ENCODE measurements around the gene GRK5.
A peak's percentile ranks its signal among the peaks of the same experiment; 100 is the strongest.

The GRK5 gene

GRCh38 chr10:119359025-119359424 is 151.7 kb downstream of the GRK5 start:
- Histone ChIP-seq H3K14ac (ENCODE audit: low read length in 2 of 2) (no peak overlapping the region), H4K91ac (ENCODE audit: low read length) (no peak overlapping the region), H2BK5ac (ENCODE audit: low read depth, low read length, poor library complexity, severe bottlenecking) (no peak overlapping the region), H2AFZ (ENCODE audit: low read depth, low read length) (no peak overlapping the region), H3K79me1 (replicated peaks; ENCODE audit: low read length, poor library complexity, severe bottlenecking) (peaks cover 10% of the 10 kb centered on the region), H2BK12ac (ENCODE audit: low read length in 2 of 2) (no peak overlapping the region), H3K36me3 (ENCODE audit: control insufficient read depth in 1 of 2, insufficient read depth in 2 of 2, low read depth in 1 of 2, low read length in 2 of 2) (peaks cover 0 to 6% of the 10 kb centered on the region in 2 experiments), H3K9me3 (ENCODE audit: control insufficient read depth, low read length) (peaks cover 10% of the 10 kb centered on the region), H3K4me3 (ENCODE audit: insufficient read depth in 1 of 2, low read depth in 1 of 2, low read length in 2 of 2) (no peak overlapping the region), H3K4ac (ENCODE audit: low read depth in 1 of 2, low read length in 2 of 2) (no peak overlapping the region), H4K8ac (ENCODE audit: low read length) (no peak overlapping the region), H2AK5ac (ENCODE audit: low read length, severe bottlenecking) (no peak overlapping the region), H3K9ac (ENCODE audit: low read length) (no peak overlapping the region), H3K27ac (ENCODE audit: low read length, poor library complexity, severe bottlenecking) (no peak overlapping the region), H3K18ac (ENCODE audit: low read depth in 1 of 2, low read length in 2 of 2) (no peak overlapping the region), H2BK120ac (ENCODE audit: low read depth, low read length) (no peak overlapping the region), H3K4me2 (ENCODE audit: low read length, poor library complexity, severe bottlenecking) (no peak overlapping the region), H3K4me1 (ENCODE audit: control insufficient read depth, insufficient read depth, low read depth, low read length) (no peaks in the 10 kb centered on the region), H3K27me3 (ENCODE audit: control insufficient read depth in 1 of 2, insufficient read depth in 1 of 2, low read length in 2 of 2) (no peaks in the 10 kb centered on the region), H2BK15ac (ENCODE audit: low read depth, poor library complexity, severe bottlenecking) (no peak overlapping the region), H3K23ac (ENCODE audit: low read length in 2 of 2) (no peak overlapping the region)
- no peak for DNase-seq
- WGBS: 97% methylated on average over 4 of the region's 4 CpGs

GRCh38 chr10:119360181-119360921 is 153.0 kb downstream of the GRK5 start:
- Histone ChIP-seq H3K9me3 (ENCODE audit: control insufficient read depth, low read length) (peaks cover 10% of the 10 kb centered on the region), H3K18ac (ENCODE audit: low read depth in 1 of 2, low read length in 2 of 2) (no peak overlapping the region), H2BK5ac (ENCODE audit: low read depth, low read length, poor library complexity, severe bottlenecking) (no peak overlapping the region), H3K27ac (ENCODE audit: low read length, poor library complexity, severe bottlenecking) (no peak overlapping the region), H2BK12ac (ENCODE audit: low read length in 2 of 2) (no peak overlapping the region), H2AK5ac (ENCODE audit: low read length, severe bottlenecking) (no peak overlapping the region), H2BK15ac (ENCODE audit: low read depth, poor library complexity, severe bottlenecking) (no peak overlapping the region), H3K79me1 (replicated peaks; ENCODE audit: low read length, poor library complexity, severe bottlenecking) (peaks cover 10% of the 10 kb centered on the region), H4K91ac (ENCODE audit: low read length) (no peak overlapping the region), H2BK120ac (ENCODE audit: low read depth, low read length) (no peak overlapping the region), H3K23ac (ENCODE audit: low read length in 2 of 2) (no peak overlapping the region), H3K4ac (ENCODE audit: low read depth in 1 of 2, low read length in 2 of 2) (no peak overlapping the region), H3K36me3 (ENCODE audit: control insufficient read depth in 1 of 2, insufficient read depth in 2 of 2, low read depth in 1 of 2, low read length in 2 of 2) (peaks cover 0 to 6% of the 10 kb centered on the region in 2 experiments), H3K14ac (ENCODE audit: low read length in 2 of 2) (no peak overlapping the region), H4K8ac (ENCODE audit: low read length) (peak overlapping the region; percentile 12), H2AFZ (ENCODE audit: low read depth, low read length) (no peak overlapping the region), H3K4me1 (ENCODE audit: control insufficient read depth, insufficient read depth, low read depth, low read length) (peaks cover 3% of the 10 kb centered on the region), H3K4me3 (ENCODE audit: insufficient read depth in 1 of 2, low read depth in 1 of 2, low read length in 2 of 2) (no peak overlapping the region), H3K9ac (ENCODE audit: low read length) (no peak overlapping the region), H3K27me3 (ENCODE audit: control insufficient read depth in 1 of 2, insufficient read depth in 1 of 2, low read length in 2 of 2) (no peaks in the 10 kb centered on the region), H3K4me2 (ENCODE audit: low read length, poor library complexity, severe bottlenecking) (no peak overlapping the region)
- peak; percentile 40 for DNase-seq
- WGBS: 90% methylated on average over 10 of the region's 11 CpGs

- H3K27me3 ChIP-seq (ENCODE audit: control insufficient read depth in 1 of 2, insufficient read depth in 1 of 2, low read length in 2 of 2): no peaks in the 10 kb centered on the region
- no peak overlapping the region for H3K4me3 ChIP-seq (ENCODE audit: insufficient read depth in 1 of 2, low read depth in 1 of 2, low read length in 2 of 2)
- WGBS: 98% methylated on average over 10 of the region's 10 CpGs
- peaks cover 0 to 6% of the 10 kb centered on the region in 2 experiments for H3K36me3 ChIP-seq (ENCODE audit: control insufficient read depth in 1 of 2, insufficient read depth in 2 of 2, low read depth in 1 of 2, low read length in 2 of 2)
- no peak overlapping the region for H3K23ac ChIP-seq (ENCODE audit: low read length in 2 of 2)
- no peak overlapping the region for H2AFZ ChIP-seq (ENCODE audit: low read depth, low read length)
- no peak for DNase-seq
- H3K4me1 ChIP-seq (ENCODE audit: control insufficient read depth, insufficient read depth, low read depth, low read length): peaks cover 9% of the 10 kb centered on the region
- H3K14ac ChIP-seq (ENCODE audit: low read length in 2 of 2): no peak overlapping the region
- no peak overlapping the region for H3K4me2 ChIP-seq (ENCODE audit: low read length, poor library complexity, severe bottlenecking)
- H2BK5ac ChIP-seq (ENCODE audit: low read depth, low read length, poor library complexity, severe bottlenecking): no peak overlapping the region
- no peak overlapping the region for H3K4ac ChIP-seq (ENCODE audit: low read depth in 1 of 2, low read length in 2 of 2)
- no peak overlapping the region for H2BK12ac ChIP-seq (ENCODE audit: low read length in 2 of 2)
- no peak overlapping the region for H3K9ac ChIP-seq (ENCODE audit: low read length)
- H4K8ac ChIP-seq (ENCODE audit: low read length): no peak overlapping the region
- no peak overlapping the region for H2BK120ac ChIP-seq (ENCODE audit: low read depth, low read length)
- no peak overlapping the region for H3K18ac ChIP-seq (ENCODE audit: low read depth in 1 of 2, low read length in 2 of 2)
- H3K27ac ChIP-seq (ENCODE audit: low read length, poor library complexity, severe bottlenecking): no peak overlapping the region
- peaks cover 10% of the 10 kb centered on the region for H3K79me1 ChIP-seq (replicated peaks; ENCODE audit: low read length, poor library complexity, severe bottlenecking)
- H2AK5ac ChIP-seq (ENCODE audit: low read length, severe bottlenecking): no peak overlapping the region
- no peak overlapping the region for H4K91ac ChIP-seq (ENCODE audit: low read length)
- H2BK15ac ChIP-seq (ENCODE audit: low read depth, poor library complexity, severe bottlenecking): no peak overlapping the region
- peaks cover 6% of the 10 kb centered on the region for H3K9me3 ChIP-seq (ENCODE audit: control insufficient read depth, low read length)
These were observed 153.7 kb downstream of the GRK5 start for GRCh38 chr10:119361037-119361436.

GRCh38 chr10:119362122-119362521 is 154.8 kb downstream of the GRK5 start:
- no peak overlapping the region for H3K23ac ChIP-seq (ENCODE audit: low read length in 2 of 2)
- H3K4ac ChIP-seq (ENCODE audit: low read depth in 1 of 2, low read length in 2 of 2): peak overlapping the region in 1 of 2 experiments; percentile 20
- H3K18ac ChIP-seq (ENCODE audit: low read depth in 1 of 2, low read length in 2 of 2): no peak overlapping the region
- no peak overlapping the region for H3K4me2 ChIP-seq (ENCODE audit: low read length, poor library complexity, severe bottlenecking)
- H3K9me3 ChIP-seq (ENCODE audit: control insufficient read depth, low read length): no peaks in the 10 kb centered on the region
- no peak overlapping the region for H3K14ac ChIP-seq (ENCODE audit: low read length in 2 of 2)
- H4K8ac ChIP-seq (ENCODE audit: low read length): no peak overlapping the region
- no peak overlapping the region for H2BK12ac ChIP-seq (ENCODE audit: low read length in 2 of 2)
- WGBS: 90% methylated on average over 2 of the region's 3 CpGs
- H2BK120ac ChIP-seq (ENCODE audit: low read depth, low read length): no peak overlapping the region
- no peak overlapping the region for H2BK5ac ChIP-seq (ENCODE audit: low read depth, low read length, poor library complexity, severe bottlenecking)
- H2AK5ac ChIP-seq (ENCODE audit: low read length, severe bottlenecking): no peak overlapping the region
- no peak overlapping the region for H3K9ac ChIP-seq (ENCODE audit: low read length)
- no peak overlapping the region for H2BK15ac ChIP-seq (ENCODE audit: low read depth, poor library complexity, severe bottlenecking)
- H3K27ac ChIP-seq (ENCODE audit: low read length, poor library complexity, severe bottlenecking): no peak overlapping the region
- DNase-seq: peak; percentile 41
- H3K4me3 ChIP-seq (ENCODE audit: insufficient read depth in 1 of 2, low read depth in 1 of 2, low read length in 2 of 2): no peak overlapping the region
- H3K4me1 ChIP-seq (ENCODE audit: control insufficient read depth, insufficient read depth, low read depth, low read length): peaks cover 9% of the 10 kb centered on the region
- H4K91ac ChIP-seq (ENCODE audit: low read length): no peak overlapping the region
- H3K79me1 ChIP-seq (replicated peaks; ENCODE audit: low read length, poor library complexity, severe bottlenecking): peaks cover 10% of the 10 kb centered on the region
- H3K36me3 ChIP-seq (ENCODE audit: control insufficient read depth in 1 of 2, insufficient read depth in 2 of 2, low read depth in 1 of 2, low read length in 2 of 2): peaks cover 0 to 6% of the 10 kb centered on the region in 2 experiments
- H3K27me3 ChIP-seq (ENCODE audit: control insufficient read depth in 1 of 2, insufficient read depth in 1 of 2, low read length in 2 of 2): no peaks in the 10 kb centered on the region
- no peak overlapping the region for H2AFZ ChIP-seq (ENCODE audit: low read depth, low read length)

Measured in mesenchymal stem cell (in vitro differentiated cells and primary cell).